GM21367 (cell line): ENCODE results near the gene MRO.
"Not testable (repeated sequence)": the region's sequence is repeated elsewhere in the genome, so short reads cannot be mapped to it uniquely, and the experiment has no call there.

Source experiments
- ATAC-seq: cut with Tn5 transposase; IDR thresholded peaks from one replicate; pipeline ENCODE4 v1.9.1; 2021; ENCODE audit not compliant: unreplicated experiment

The MRO gene

DNA sequence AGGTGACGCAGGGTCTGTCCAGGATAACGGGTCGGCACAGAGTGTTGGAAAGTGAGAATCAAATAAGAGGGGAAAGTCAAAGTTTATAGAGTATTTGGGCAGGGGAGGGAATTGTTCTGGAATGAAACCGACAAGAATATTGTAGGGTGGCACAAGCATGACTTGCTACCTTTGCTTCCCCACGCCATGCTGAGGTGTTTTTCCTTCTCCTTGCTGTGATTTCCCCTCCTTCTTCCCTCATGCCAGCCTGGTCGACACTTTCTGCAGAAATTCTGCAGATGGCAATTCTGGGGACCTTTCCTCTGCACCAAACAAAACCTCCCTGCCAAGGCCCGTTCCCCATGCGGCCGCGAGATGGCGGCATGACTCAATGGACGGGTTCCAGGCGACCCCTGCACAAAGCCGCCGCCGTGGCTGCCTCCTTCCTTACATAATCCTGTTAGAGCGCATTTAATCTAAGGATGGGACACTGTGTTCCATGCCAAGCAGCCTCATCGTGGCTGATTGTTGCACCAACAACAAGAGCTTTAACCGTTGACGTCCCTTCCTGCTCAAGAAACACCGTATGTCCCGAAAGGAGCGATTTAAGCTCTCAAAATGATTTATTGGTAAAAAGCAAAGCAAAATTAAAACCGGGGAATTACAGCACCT lies at the start of gene MRO:
MRO (minus strand) TSS at position 289 of the 651 bp plus-strand sequence. CDS start 10,616 bp downstream, outside the sequence.
- ATAC-seq, result peak; percentile 81

DNA sequence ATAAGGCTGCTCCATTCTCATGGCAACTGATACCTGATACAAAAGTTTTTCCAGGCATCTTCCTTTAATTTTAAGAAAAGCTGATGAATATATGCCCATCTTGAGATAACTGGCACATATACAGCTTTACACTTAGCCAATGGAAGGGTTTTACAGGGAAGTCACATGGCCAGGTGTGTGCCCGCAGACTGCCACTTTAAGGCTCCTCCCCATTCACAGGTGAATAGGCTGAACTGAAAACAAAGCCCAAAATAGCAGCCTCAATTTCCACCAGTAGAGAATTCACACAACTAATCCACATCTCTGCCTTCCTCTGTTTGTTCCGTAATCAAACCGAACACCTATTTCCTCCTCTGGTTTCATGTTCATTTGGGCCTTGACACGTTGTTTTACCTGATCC lies 49.3 kb upstream of the MRO start:
- ATAC-seq, result no peak

DNA sequence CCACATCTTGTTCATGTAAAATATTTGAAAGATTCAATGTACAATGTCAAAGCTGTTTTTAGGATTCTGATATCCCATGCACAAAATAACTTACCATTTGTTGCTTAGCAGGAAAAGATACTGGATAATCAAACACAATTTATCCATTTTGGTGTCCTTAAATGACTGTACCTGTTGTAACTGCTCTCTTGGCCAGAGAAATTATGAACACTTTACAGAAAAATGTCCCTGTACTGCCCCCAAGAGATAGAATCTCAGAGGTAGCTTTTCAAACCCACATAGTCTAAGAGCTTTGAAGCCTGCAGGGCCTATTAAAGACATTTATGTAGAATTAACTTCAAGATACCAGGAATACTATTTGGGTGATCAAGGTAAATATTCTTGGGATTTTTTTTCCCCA lies 46.9 kb upstream of the MRO start:
- no peak for ATAC-seq

DNA sequence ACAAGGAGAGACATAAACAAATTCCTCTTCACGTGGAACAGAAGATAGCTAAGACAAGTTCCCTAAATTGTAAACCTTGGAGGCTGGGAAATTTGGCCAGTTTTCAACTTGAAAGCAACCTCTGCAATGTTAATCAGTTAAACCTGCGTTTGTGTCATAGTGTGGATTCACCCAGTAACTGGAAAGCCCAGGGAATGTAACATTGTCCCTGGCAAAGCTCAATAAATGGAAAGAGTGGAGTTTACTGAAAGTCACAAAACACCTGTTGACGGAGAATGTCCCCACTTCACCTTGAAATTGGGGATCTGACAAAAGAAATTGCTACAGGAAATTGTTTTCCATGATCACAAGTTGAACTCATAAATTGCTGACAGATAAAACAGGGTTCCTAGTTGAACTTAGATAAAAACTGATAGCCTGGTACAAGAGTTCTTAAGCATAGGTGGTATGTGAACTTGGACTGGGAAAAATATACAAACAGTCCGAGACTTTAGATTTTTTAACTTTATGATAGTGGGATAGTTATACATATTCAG lies 44.1 kb upstream of the MRO start:
- ATAC-seq, result no peak

DNA sequence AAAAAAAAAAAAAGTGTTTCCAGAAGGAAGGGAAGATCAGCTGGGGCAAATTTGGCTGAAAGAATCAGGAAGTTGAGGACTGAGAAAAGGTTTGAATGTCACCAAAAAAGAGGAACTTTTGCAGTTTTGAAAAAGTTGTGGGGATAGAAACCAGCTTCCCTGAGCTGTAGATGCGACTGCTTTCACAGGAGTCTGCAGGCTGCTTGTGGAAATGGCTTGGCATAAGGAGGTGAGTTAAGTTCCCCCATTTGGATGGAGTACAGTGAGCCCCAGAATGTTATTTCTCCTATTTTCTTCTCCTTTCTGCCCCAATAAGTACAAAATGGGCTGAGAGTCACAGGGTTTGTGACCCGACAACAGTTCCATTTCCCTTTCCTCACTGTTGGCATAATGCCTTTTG lies 42.6 kb upstream of the MRO start:
- no peak for ATAC-seq

- no peak for ATAC-seq
Observed at GRCh38 chr18:50861617-50862016, 41.8 kb upstream of the MRO start.

GRCh38 chr18:50859793-50860555 lies 40.2 kb upstream of the MRO start:
- no peak for ATAC-seq

GRCh38 chr18:50857694-50858093 lies 37.9 kb upstream of the MRO start:
- no peak for ATAC-seq

- not testable (repeated sequence) for ATAC-seq
Observed at GRCh38 chr18:50857166-50857565, 37.4 kb upstream of the MRO start.

GRCh38 chr18:50855976-50856757 lies 36.4 kb upstream of the MRO start:
- ATAC-seq, result no peak

DNA sequence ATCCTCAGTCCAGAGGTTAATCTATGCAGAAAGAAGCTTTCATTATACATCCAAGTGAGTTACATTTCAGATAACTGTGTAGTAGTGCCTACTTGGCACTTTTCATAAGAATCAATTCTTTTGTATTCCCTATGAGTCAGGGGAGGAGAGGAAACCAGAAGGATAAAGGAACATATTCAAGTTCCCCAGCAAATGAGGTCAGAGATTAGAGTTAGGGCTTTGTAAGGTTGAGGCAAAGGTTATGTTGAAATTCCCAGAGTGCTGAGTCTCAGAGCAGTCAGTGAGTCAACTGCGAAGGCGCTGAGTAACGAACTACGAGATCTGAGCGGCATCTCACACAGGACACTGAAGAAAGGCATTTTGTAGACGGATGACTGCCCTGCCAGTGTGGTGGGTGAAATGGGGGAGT lies 34.1 kb upstream of the MRO start:
- ATAC-seq, result no peak

DNA sequence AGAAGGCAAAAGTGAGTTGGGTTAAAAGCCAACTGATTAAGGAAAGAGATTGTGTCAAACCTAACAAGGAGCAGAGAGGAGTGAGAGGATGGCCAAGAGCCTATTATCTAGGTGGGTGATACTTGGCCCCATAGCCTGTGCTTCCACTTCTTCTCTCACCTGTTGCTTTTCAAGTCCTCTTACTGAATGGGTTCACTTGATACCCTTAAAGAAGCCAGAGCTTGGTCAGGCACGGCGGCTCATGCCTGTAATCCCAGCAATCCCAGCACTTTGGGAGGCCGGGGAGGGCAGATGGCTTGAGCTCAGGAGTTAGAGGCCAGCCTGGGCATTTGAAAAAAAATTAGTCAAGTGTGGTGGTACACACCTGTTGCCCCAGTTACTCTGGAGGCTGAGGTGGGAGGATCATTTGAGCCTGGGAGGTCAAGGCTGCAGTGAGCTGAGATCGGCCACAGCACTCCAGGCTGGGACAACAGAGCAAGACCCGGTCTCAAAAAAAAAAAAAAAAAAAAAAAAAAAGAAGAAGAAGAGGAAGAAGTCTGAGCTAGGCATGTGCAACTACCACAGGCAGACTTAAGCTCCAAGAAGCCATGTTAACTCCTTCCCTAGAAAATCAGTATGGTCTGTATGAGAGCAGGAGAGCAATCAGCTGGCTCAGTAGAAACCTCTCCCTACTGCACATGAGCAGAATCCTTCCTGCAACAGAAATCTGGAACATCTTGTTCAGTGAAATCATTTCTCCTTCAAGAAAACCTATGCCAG lies 30.7 kb upstream of the MRO start:
- no peak for ATAC-seq

GRCh38 chr18:50849419-50849821 lies 29.6 kb upstream of the MRO start:
- no peak for ATAC-seq

DNA sequence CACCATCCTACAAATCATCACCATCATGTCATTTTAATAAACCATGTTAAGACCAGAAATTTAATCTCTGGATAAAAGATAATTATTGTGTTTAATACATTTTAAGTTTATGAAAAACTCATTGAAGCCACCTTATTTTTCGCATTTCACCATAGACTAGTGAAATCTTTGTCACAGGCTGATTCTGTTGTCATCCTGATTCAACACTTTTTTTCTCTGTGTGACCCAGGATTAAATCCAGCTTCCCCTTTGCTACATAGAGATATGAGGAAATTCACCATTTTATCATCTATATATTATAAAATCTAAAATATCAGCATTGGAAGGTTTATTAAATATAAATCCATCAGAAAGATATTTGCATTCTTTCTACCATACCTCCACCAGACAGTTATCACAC lies 29.2 kb upstream of the MRO start:
- ATAC-seq, result no peak

GRCh38 chr18:50848061-50848551 lies 28.3 kb upstream of the MRO start:
- ATAC-seq, result no peak

DNA sequence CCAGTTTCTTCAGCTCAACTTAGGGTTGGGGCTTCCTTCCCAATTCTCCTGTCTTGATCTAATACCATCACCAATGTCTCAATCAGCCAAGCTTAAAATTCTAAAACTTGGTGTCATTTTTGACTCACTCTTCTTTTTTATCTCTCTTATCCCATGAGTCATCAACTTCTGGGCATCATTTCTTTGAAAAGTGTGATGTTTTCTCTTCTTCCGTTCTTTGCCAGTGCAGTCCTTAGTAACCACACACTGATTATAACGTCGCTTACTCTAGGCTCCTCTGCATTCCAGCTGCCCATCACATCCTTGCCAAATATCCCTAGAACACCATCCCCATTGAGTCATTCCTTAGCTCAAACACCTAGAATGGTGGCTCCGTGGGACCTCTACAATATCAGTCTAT lies 27.4 kb upstream of the MRO start:
- no peak for ATAC-seq

- ATAC-seq, result no peak
Observed at GRCh38 chr18:50844960-50845359, 25.1 kb upstream of the MRO start.

GRCh38 chr18:50844554-50844953 lies 24.7 kb upstream of the MRO start:
- no peak for ATAC-seq

DNA sequence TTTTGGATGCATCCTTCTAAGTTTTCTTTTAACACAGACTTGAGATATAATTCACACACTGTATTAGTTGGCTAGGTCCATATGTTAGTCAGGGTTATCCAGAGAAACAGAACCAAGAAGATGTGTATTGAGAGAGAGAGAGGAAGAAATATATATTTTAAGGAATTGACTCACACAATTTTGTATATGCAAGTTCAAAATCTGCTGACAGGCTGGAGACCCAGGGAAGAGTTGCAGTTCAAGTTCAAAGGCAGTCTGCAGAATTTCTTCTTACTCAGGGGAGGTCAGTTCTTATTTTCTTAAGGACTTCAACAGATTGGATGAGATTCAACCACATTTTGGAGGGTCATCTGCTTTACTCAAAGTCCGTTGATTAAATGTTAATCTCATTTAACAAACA lies 23.0 kb upstream of the MRO start:
- ATAC-seq, result no peak

DNA sequence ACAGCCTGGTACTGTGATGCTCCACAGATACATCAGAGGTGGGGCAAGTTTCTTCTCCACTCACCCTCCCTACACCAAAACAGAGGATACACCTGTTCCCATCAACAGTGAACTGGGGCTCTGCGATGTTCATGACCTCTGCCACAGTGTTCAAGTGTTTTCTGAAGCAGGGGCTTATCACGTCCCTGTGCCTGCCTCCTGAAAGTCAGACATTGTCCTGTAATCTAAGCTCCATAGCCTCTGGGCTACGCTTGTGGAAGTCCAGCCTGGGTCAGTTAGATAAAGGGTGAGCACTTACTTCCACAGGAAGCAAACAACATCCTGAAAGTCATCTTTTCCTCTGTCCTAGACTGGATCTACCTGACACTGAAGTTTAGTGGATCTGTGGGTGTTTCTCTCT lies 20.2 kb upstream of the MRO start:
- no peak for ATAC-seq

DNA sequence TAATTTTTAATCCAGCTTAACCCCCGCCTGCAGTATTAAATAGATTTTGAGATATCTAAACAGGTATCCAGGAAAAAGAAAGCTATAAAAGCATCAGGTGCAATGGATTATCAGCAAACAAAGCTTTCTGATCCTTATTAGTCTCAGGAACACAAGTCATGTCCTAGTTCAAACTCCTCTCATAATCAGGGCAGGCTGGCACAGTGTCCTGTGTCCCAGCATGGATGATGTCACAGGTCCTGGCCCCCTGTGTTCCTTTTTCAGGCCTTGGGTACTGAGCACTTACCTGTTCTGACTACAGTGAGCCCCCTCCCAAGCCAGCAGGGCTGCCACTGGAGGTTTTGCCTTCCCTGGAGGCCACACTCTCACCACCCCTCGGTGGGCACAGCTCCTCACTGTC lies 19.5 kb upstream of the MRO start:
- ATAC-seq, result no peak
